Naive thymus-derived CD8-positive, alpha-beta T cell (primary cell): ENCODE results near the gene MYO1A. TPM values are rescaled to one million over a fixed set of nuclear protein-coding genes. Genes with fewer than 3 reads are reported as not detected.
"Not testable (repeated sequence)": the region's sequence is repeated elsewhere in the genome, so short reads cannot be mapped to it uniquely, and the experiment has no call there.

ENCODE experiments used
- ATAC-seq, 2 donors: fragments of 150-1000 bp; cut with Tn5 transposase in 1 of 2; sonication (Bioruptor Pico), chemical (Tn5 transposase) in 1 of 2; 1 replicate in 1 of 2; 2 replicates in 1 of 2; pipeline ENCODE4 v1.10.0; 2021; ENCODE audit warnings: mild to moderate bottlenecking in 2 of 2, moderate library complexity in 2 of 2
- POLR2A ChIA-PET: fragments of 350-600 bp; sonication (Branson Sonifier 250); formaldehyde crosslinking; loops from one replicate; lab custom pipeline; 2021; ENCODE audit warnings: antibody characterized with exemption; lab: Charles Lee
- DNase-seq, 10 donors: peaks; one replicate each; pipeline versions ENCODE4 v3.0.0 to v3.0.0-alpha.2; 2020 to 2022
- H3K27ac Mint-ChIP-seq, 10 donors: one replicate each; pipeline ENCODE4 v1.8.0; 2020 to 2022; ENCODE audit warnings: mild to moderate bottlenecking in 10 of 10, mixed read lengths in 10 of 10, moderate library complexity in 4 of 10, inconsistent platforms in 1 of 10
- H3K27me3 Mint-ChIP-seq, 5 donors: one replicate each; pipeline ENCODE4 v1.8.0; 2021 to 2022; ENCODE audit warnings: mixed read lengths in 5 of 5
- H3K36me3 Mint-ChIP-seq, 3 donors: one replicate each; pipeline ENCODE4 v1.8.0; 2020 to 2022; ENCODE audit warnings: mixed read lengths in 3 of 3, mild to moderate bottlenecking in 2 of 3, inconsistent platforms in 1 of 3
- H3K4me1 Mint-ChIP-seq, 4 donors: one replicate each; pipeline ENCODE4 v1.8.0; 2021 to 2022; ENCODE audit warnings: mixed read lengths in 4 of 4
- H3K4me3 Mint-ChIP-seq, 10 donors: one replicate each; pipeline ENCODE4 v1.8.0; 2020 to 2022; ENCODE audit warnings: mild to moderate bottlenecking in 10 of 10, mixed read lengths in 10 of 10, moderate library complexity in 6 of 10, inconsistent platforms in 1 of 10
- H3K9me3 Mint-ChIP-seq, 9 donors: one replicate each; pipeline ENCODE4 v1.8.0; 2020 to 2022; ENCODE audit warnings: mixed read lengths in 9 of 9, mild to moderate bottlenecking in 3 of 9, inconsistent platforms in 1 of 9, moderate library complexity in 1 of 9
- polyA plus RNA-seq, 3 donors: library from polyadenylated mRNA; unstranded; fragments of 300-500 nt; fragmentation: Illumina TruSeq; gene quantifications; one replicate each; pipeline ENCODE4 v1.2.3, GENCODE V29; 2021
- total RNA-seq, 8 experiments: library from RNA in 2 of 8; stranded (reverse) in 2 of 8; gene quantifications; one replicate each; pipeline ENCODE4 v1.2.3 and lab custom pipeline; 2021 to 2026

MYO1A gene
- total and polyA plus RNA-seq, 5 experiments from 2014 or later: 0.05 to 1.1 (median 0.39) TPM; not detected in 2

DNA sequence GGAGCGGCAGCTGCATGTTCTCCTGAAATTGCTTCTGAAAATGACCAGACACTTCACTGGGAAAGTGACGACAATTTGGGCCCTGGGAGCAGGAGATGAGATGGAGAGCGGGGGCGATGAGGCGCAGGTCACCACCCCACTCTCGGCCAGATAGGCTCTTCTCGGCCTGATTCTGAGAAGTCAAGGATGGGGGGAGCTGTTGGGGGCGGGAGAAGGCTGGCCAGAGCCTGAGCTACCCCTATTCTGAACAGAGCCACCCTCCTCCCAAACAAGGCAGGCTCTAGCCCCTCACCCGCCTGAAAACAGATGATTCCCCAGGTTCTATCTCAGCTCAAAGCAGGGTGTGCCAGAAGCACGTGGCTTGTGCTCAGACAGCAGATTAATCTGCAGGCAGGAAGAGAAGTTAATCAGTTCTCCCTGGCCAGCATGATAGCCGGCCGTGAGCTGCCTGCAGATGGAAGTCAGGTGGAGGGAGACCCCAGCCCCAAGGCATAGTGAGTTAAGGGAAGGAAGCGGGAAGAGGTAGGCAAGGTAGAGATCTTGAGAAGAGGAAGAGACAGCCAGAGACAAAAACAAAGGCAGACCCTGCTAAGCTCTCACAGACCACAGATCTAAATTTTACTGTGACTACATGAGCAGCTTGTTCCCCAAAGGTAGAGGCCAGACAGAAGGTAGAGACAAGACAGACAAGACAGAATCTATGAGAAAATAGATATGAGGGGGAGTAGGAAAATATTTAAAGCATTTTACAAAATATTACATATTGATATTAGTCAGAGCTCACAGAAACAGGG is 22.7 kb downstream of the MYO1A start:
- no peaks in the 10 kb centered on the region for H3K27me3 Mint-ChIP-seq
- H3K27ac Mint-ChIP-seq: peak overlapping the region; percentile 20 to 91 (median 82)
- POLR2A ChIA-PET: interaction anchor here (0.5 to 2.0 kb wide), 3 partner anchors 9 to 291 kb away, joined by 3 to 7 read pairs (median 5); no protein-coding TSS in a partner anchor
- peak overlapping the region in 7 of 10 donors; percentile 37 to 73 (median 52) for H3K4me3 Mint-ChIP-seq
- ATAC-seq (peak in 1 of 2 donors; percentile 40), DNase-seq (peak in 1 of 10 donors; percentile 55)
- H3K4me1 Mint-ChIP-seq: peaks cover 35 to 42% (median 41%) of the 10 kb centered on the region in 4 donors
- no peaks in the 10 kb centered on the region for H3K36me3 Mint-ChIP-seq
- no peaks in the 10 kb centered on the region for H3K9me3 Mint-ChIP-seq

DNA sequence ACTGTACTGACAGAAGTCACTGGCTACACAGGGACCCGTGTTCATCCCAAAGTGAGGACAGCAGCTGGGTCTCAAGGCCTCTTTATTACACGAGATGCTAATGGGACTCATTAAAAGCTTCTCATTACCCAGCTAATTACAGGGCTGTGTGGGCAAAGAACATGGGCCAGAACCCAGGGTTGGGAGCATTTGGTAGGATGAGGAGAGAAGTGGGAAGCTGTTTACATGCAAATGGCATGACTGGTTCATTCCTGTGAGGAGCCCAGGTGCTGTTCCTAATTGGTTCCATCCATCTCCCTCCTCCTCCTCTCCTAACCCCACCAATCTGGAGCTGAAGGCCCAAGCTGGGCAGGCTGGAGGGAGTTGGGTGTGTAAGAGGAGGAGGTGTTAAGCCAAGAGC is 24.7 kb downstream of the MYO1A start:
- peak overlapping the region in 1 of 10 donors; percentile 60 for H3K27ac Mint-ChIP-seq
- no peak overlapping the region for H3K4me3 Mint-ChIP-seq
- no peak for ATAC-seq
- no peaks in the 10 kb centered on the region for H3K36me3 Mint-ChIP-seq
- no peak for DNase-seq
- no peaks in the 10 kb centered on the region for H3K9me3 Mint-ChIP-seq
- POLR2A ChIA-PET: interaction anchor here (1.4 kb wide), 1 partner anchor 87 kb away, joined by 3 read pairs; no protein-coding TSS in a partner anchor
- no peaks in the 10 kb centered on the region for H3K27me3 Mint-ChIP-seq
- peaks cover 21 to 30% (median 27%) of the 10 kb centered on the region in 4 donors for H3K4me1 Mint-ChIP-seq

DNA sequence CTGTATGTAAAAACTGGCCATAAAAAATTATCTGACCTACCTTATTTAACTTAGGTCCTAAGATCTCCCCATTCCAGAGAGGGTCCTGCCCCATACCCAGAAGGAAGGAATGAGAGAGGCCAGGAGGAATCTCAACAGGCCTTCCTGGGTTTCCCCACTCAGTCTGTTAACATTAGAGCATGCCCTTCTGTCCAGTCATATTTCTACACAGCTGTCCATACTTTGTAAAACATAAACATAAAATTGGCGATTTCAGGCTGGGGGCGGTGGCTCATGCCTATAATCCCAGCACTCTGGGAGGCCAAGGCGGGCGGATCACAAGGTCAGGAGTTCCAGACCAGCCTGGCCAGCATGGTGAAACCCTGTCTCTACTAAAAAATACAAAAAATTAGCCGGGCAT is 27.6 kb downstream of the MYO1A start:
- peak overlapping the region in 3 of 10 donors; percentile 8 to 80 (median 34) for H3K27ac Mint-ChIP-seq
- peaks cover 18 to 29% (median 28%) of the 10 kb centered on the region in 4 donors for H3K4me1 Mint-ChIP-seq
- POLR2A ChIA-PET, H3K36me3 Mint-ChIP-seq, H3K9me3 Mint-ChIP-seq, H3K27me3 Mint-ChIP-seq, DNase-seq, ATAC-seq, H3K4me3 Mint-ChIP-seq: not testable (repeated sequence)

GRCh38 chr12:57019983-57020719 is 29.8 kb downstream of the MYO1A start:
- H3K27ac Mint-ChIP-seq: peak overlapping the region; percentile 53 to 94 (median 80)
- no peaks in the 10 kb centered on the region for H3K9me3 Mint-ChIP-seq
- H3K4me1 Mint-ChIP-seq: peaks cover 10 to 16% (median 15%) of the 10 kb centered on the region in 4 donors
- peak overlapping the region in 8 of 10 donors; percentile 1 to 63 (median 42) for H3K4me3 Mint-ChIP-seq
- ATAC-seq (no peak), DNase-seq (peak in 2 of 10 donors; percentile 7 to 15)
- POLR2A ChIA-PET: no interaction called here
- H3K36me3 Mint-ChIP-seq: no peaks in the 10 kb centered on the region
- H3K27me3 Mint-ChIP-seq: peaks cover 0 to 2% (median 0%) of the 10 kb centered on the region in 5 donors

DNA sequence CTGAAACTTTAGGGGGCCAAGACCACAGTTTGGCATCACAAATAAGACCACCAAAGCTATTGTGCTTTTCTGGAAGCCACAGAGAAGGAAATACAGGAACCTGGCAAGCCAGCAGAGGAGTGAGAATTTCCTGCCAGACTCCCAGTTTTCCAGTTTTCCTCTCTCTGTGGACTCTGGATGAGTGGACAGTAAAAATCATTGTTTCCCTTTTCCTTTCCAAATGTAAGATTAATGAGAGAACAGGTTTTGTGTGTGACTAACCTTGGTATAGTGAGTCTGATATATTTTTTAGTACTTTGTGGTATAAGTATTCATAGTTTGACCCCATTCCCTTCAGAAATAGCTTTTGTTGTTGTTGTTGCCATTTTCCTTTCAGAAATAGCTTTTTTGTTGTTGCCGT is 31.0 kb downstream of the MYO1A start:
- Mint-ChIP-seq H3K27me3 (peaks cover 0 to 10% (median 0%) of the 10 kb centered on the region in 5 donors), H3K27ac (peak overlapping the region in 2 of 10 donors; percentile 43 to 71), H3K4me1 (peaks cover 8 to 16% (median 15%) of the 10 kb centered on the region in 4 donors), H3K4me3 (no peak overlapping the region), H3K36me3 (no peaks in the 10 kb centered on the region), H3K9me3 (no peaks in the 10 kb centered on the region)
- no peak for ATAC-seq
- POLR2A ChIA-PET: interaction anchor here (0.7 to 1.6 kb wide), 2 partner anchors 11 to 30 kb away, joined by 3 to 6 read pairs; no protein-coding TSS in a partner anchor
- no peak for DNase-seq

GRCh38 chr12:57018353-57018752 is 31.6 kb downstream of the MYO1A start:
- not testable (repeated sequence) for H3K4me3 Mint-ChIP-seq, H3K9me3 Mint-ChIP-seq, DNase-seq, H3K27ac Mint-ChIP-seq, H3K36me3 Mint-ChIP-seq, ATAC-seq
- POLR2A ChIA-PET: interaction anchor here (0.6 to 1.8 kb wide), 10 partner anchors 9 to 329 kb away, joined by 3 to 8 read pairs (median 4); no protein-coding TSS in a partner anchor
- H3K27me3 Mint-ChIP-seq: peaks cover 0 to 11% (median 0%) of the 10 kb centered on the region in 5 donors
- H3K4me1 Mint-ChIP-seq: peaks cover 5 to 16% (median 15%) of the 10 kb centered on the region in 4 donors

GRCh38 chr12:57016348-57016747 is 33.6 kb downstream of the MYO1A start, which contains the start of gene TAC3:
Gene TAC3, minus strand, starts transcription at chr12:57016529. Its CDS starts 732 bp downstream, at chr12:57015797.
- no peaks in the 10 kb centered on the region for H3K9me3 Mint-ChIP-seq
- peaks cover 0 to 11% (median 0%) of the 10 kb centered on the region in 5 donors for H3K27me3 Mint-ChIP-seq
- no peak within 1 kb of the TSS for H3K4me3 Mint-ChIP-seq
- peak within 1 kb of the TSS in 1 of 10 donors; percentile 76 for H3K27ac Mint-ChIP-seq
- ATAC-seq (no peak), DNase-seq (no peak)
- no peaks in the 10 kb centered on the region for H3K36me3 Mint-ChIP-seq
- peaks cover 12 to 27% (median 23%) of the 10 kb centered on the region in 4 donors for H3K4me1 Mint-ChIP-seq
- POLR2A ChIA-PET: interaction anchor here (0.7 to 1.4 kb wide), 4 partner anchors 15 to 168 kb away, joined by 3 to 4 read pairs (median 3); no protein-coding TSS in a partner anchor

DNA sequence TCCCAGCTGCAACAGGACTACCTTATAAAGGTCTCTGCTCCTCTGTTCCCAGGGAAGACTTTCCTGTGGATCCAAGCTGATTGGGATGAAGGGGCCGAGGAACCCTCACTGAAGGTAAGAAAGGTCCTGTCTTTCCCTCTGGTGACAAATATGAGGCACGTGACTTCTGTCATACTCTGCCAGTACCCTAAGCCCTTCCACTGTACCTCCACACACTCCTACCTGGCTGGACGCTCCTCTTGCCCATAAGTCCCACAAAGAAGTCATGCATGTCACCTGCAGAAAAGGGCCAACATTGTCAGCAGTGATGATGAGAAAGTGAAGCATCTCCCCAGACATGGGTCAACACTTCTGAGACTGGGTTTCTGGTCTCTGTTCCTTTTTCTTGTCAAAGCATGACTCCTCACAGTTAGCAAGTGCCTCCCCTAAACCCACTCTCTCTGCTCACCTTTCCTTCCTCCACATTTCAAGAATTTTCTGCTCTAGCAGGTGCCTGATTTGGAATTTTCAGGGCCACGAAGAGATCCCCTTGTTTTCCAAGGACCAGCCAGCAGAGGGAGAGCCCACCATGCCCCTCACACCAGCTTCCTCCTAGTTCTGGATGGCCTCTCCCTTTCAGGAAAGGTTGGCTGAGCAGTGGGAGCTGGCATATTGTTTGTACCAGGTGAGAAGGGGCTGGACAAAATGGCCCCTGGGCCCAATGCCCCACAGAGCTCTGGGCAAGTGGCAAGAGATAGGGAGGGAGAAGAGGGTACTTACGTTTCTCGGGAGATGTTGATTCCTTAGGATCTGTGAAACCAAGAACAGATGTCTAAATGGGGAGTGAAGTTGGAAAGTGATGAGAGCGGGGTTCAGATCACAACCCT is 37.1 kb downstream of the MYO1A start:
- no peak overlapping the region for H3K4me3 Mint-ChIP-seq
- ATAC-seq (no peak), DNase-seq (no peak)
- no peaks in the 10 kb centered on the region for H3K36me3 Mint-ChIP-seq
- peaks cover 0 to 11% (median 0%) of the 10 kb centered on the region in 5 donors for H3K27me3 Mint-ChIP-seq
- H3K4me1 Mint-ChIP-seq: peaks cover 11 to 24% (median 18%) of the 10 kb centered on the region in 4 donors
- H3K9me3 Mint-ChIP-seq: no peaks in the 10 kb centered on the region
- peak overlapping the region in 5 of 10 donors; percentile 16 to 41 (median 35) for H3K27ac Mint-ChIP-seq
- POLR2A ChIA-PET: no interaction called here

DNA sequence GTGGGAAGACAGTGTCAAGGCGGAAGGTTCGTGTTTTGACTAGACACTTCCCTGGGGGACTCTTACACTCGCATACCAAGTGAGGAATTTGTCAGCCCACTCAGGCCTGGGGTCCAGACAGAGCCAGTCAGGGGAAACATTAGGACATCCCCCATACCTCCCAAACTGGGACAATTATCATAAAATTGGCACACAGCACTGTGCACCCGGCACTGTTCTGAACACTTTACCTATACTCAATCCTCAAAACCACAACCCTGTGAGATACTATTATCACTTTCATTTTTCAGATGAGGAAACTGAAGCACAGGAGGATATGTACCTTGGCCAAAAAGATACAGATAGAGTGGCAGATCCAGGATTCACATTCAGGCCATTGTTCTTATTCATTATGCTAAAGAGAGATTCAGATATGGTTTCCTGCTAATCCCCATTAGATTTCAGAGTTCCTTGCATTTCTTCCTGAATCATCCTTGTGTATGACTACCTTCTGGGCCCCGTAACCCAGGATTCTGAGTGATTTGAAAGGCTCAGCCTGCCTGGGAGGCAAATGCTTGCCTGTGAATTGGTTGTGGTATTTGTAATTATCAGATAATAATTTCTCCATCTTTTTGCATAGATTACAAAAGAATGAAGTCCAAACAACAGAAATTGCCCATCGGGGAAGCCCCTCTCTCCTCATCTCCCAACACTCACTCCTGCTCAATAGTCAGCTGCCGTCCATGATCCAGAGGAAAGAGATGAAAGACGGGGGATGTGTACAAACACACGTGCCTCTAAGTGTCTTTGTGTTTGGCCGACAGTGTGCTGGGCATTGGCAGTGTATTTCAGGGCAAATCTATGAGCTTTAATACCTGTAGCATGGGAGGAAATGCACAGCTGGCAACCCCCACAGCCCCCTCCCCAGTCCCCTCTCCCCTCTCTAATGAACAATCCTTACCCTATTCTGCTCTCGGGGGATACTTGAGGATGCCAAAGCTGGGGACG is 38.2 kb downstream of the MYO1A start:
- ATAC-seq (peak in 1 of 2 donors; percentile 36), DNase-seq (peak in 1 of 10 donors; percentile 22)
- Mint-ChIP-seq H3K4me3 (peak overlapping the region in 5 of 10 donors; percentile 7 to 43 (median 27)), H3K36me3 (no peaks in the 10 kb centered on the region), H3K27me3 (peaks cover 0 to 11% (median 0%) of the 10 kb centered on the region in 5 donors), H3K9me3 (no peaks in the 10 kb centered on the region), H3K4me1 (peaks cover 19 to 35% (median 29%) of the 10 kb centered on the region in 4 donors), H3K27ac (peak overlapping the region; percentile 59 to 90 (median 76))
- POLR2A ChIA-PET: interaction anchor here (1.0 to 1.4 kb wide), 2 partner anchors 51 to 100 kb away, joined by 4 read pairs; partner anchors contain the start of gene STAT6

DNA sequence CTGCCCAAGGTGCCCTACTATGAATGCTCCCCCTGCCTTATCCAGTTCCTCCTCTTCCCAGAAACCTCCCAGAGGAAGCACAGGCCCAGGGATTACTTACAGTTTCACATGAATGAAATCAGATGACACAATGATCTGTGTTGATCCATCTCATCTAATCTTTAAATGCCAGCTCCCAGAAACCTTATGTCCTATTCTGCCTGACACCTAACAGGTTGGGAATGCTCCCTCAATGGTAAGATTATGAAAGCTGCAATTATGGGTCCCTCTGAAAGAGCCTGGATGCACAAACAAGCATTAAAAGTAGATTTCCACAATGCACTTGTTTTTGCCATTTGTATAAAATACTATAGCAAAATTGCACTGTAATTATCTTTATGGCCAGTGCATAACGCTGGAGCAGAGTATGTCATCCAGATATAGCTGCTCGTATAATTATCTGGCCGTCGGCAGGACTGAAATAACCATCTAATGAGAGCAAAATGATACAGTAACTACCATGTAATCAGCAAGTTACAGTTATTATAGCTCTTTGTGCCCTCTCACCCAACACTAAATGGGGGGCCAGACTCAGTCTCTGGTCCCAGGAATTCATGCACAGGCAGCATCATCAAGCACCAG is 39.2 kb downstream of the MYO1A start:
- H3K4me1 Mint-ChIP-seq: peaks cover 21 to 38% (median 33%) of the 10 kb centered on the region in 4 donors
- POLR2A ChIA-PET: interaction anchor here (1.4 kb wide), 1 partner anchor 101 kb away, joined by 4 read pairs; the partner anchor contains the start of gene STAT6
- H3K9me3 Mint-ChIP-seq: no peaks in the 10 kb centered on the region
- H3K27me3 Mint-ChIP-seq: peaks cover 0 to 11% (median 0%) of the 10 kb centered on the region in 5 donors
- H3K4me3 Mint-ChIP-seq: no peak overlapping the region
- DNase-seq (no peak), ATAC-seq (no peak)
- no peaks in the 10 kb centered on the region for H3K36me3 Mint-ChIP-seq
- H3K27ac Mint-ChIP-seq: peak overlapping the region in 2 of 10 donors; percentile 71 to 90
